ENCODE data around the gene TMEM41B.

DNA sequence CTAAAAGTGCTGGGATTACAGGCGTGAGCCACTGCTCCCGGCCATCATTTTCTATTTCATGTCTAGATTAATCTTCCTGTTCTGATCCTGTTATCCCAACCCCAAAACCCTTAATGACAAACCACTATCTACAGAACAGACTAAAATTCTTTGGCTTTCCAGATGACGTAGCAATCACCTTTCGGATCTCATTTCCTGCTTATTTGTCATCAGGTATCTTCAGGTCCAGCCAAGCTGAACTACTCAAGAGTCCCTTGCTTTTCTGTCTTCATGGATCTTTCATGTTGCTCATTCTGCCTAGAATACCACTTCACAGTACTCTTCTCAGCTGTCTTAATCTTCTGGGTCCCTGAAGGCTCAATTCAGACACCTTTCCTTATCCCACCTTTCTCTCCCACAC is 42.6 kb upstream of the TMEM41B start:
- TF ChIP-seq TAF1 (IDR thresholded peaks at IDR 0.05; ENCODE audit: borderline replicate concordance, insufficient read depth, low read length) (no peak), POLR2AphosphoS5 (IDR thresholded peaks at IDR 0.05; ENCODE audit: low read depth, low read length) (no peak)

All from PFSK-1 (cell line).